D341Med (cell line): ENCODE data around the gene ETHE1.

Source experiments
- DNase-seq: peaks from one replicate; pipeline ENCODE4 v3.0.0; 2012; ENCODE audit warnings: low spot score

Gene ETHE1

DNA sequence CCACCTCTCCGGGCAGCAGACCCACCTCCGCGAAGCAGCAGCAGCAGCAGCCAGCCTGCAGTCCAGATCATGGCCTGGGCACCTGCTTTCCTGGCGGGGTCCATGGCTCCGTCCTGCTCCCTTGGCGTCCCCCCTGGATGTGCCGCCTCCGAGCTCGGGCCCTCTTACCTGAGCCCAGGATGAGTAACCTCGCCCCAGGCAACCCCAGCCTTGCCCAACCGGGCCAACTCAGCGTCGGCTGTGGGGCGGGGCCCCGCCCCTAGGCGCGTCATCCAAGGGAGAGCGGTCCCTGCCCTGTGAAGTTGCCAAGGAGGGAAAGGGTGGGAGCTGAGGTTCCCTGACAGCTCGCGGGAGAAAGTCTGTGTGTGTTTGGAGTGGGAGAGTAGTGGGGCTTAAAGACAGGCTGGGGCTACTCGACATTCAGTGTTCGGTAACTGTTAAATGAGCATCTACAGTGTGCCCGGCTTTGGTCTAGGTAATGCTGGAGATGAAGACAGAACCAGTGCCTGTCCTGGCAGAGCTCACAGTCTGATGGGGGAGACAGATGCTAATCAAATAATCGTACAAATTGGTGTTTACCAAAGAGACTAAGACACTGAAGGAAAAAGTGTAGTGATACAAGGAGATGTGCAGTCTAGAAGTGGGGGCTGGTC is 61.4 kb downstream of the ETHE1 start, which contains the start of gene LYPD3:
Gene LYPD3 (minus strand): TSS at position 141 of the 653 bp plus-strand sequence. CDS start 37 bp downstream, at position 104.
- no peak for DNase-seq

DNA sequence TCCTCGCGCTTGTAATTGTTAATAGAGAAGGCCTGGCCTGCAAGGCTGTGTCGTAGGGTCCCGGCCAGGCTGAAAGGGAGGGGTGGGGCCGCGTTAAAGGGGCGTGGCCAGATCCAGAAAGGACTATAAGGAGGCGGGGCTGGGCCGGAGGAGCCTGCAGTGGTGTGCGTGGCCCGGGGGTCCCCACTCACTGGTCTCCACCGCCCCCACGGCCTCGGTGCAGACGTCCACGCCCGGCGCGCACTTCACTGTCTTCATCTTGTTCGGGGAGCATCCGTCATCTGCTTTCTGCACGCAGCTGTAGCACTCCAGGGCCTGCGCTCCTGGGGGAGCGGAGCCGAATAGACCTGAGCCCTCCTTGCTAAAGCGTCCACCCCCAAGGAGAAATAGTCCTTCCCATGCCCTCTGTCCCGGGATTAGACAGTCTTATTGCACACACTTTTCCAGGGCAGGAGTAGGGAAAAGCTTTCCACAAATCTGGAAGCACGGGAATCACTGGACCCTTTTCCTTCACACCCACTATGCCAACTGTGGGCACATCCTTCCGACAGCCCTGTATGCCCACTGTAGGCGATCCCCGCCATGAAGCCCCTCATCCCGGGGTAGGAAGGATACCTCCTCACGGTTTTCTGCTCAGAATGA is 62.7 kb downstream of the ETHE1 start:
- DNase-seq: peak; percentile 80

DNA sequence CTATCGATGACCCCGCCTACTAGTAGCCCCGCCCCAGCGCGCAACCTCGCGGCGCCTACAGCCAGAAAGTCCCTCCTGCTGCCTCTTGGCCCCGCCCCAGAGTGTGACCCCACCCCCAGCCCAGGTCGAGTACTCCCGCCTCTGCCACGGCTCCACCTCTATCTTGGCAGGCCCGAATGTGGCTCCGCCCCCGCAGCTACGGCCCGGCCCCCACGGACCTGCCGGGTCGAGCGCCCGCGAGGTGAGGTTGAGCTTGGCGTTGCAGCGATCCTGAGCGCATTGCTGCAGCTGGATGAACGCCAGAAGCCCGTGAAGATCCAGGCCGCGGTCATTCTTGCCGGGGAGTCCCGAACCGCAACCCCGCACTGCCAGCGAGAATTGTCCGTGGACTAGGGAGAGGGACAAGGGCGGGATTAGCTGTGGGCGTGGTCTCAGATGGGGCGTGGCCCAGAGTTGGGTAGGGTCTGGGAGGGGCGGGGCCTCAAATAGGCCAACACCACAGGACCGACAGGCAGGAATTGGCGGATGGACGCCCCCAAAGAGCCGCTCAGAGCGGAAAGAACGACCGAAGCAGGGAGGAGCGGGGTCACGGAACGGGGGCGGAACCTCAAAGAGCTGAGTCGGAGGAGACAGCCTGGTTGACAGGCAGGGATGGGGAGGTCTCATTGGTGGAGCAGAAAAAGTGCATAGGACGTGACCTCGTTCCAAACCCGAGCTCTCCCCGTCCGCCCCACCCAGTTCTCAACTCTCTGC is 63.4 kb downstream of the ETHE1 start:
- peak; percentile 98 for DNase-seq

DNA sequence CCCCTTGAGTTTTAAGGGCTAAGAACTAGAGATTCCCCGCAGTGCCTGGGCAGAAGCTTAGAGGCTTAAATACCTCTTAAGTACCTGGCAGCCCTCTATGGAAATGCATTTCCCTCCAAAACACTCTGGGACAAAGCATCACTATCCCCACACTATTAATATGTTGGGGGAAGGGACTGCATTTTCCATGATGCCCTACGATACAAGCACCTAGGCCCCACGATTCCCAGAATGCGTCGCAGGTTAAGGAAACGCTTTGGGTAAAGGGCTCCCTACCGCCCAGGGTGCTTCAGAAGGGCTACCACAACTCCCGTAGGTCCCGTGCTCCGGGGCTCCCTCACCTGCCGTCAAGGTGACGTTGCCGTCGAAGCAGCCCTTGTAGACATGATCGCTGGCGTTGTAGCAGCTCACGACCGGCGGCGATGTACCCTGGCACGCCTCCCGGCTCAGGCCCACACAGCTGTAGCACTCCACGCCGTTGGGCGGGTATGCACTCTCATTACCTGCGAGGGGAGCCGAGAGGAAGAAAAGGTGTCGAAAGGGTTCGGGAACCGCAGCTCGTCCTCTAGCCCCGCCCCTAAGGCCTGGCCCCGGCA is 64.1 kb downstream of the ETHE1 start:
- DNase-seq: no peak

DNA sequence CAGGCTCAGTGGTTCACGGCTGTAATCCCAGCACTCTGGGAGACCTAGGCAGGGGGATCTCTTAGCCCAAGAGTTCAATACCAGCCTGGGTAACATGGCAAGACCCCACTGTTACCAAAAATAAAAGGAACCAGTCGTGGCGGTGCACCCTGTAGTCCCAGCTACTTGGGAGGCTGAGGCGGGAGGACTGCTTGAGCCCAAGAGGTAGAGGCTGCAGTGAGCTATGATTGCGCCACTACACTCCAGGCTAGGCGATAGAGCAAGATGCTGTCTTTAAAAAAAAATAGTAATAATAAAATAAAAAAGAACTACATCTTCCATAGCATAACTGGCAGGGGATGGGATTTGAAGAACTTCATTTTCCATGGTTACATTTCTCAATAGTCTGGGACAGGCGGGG is 64.6 kb downstream of the ETHE1 start:
- no peak for DNase-seq

DNA sequence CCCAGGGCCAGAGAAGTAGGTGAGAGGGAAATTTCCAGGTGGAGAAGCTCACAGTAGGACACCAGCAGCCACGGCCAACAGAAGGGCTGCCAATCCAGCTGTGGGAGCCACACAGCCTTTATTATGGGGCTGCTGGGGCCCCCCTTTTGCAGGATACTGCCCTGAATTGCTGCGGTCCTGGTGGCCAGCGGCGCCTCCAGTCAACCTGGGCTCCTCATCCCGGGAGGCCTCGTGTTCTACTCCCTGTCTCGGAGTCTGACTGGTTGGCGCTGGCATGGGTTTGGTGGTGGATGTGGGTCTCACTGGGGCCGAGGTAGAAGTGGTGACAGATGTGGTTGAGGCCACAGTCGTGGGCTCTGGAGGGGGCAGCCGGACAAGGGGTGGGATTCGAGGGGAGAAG is 65.7 kb downstream of the ETHE1 start:
- DNase-seq: no peak

DNA sequence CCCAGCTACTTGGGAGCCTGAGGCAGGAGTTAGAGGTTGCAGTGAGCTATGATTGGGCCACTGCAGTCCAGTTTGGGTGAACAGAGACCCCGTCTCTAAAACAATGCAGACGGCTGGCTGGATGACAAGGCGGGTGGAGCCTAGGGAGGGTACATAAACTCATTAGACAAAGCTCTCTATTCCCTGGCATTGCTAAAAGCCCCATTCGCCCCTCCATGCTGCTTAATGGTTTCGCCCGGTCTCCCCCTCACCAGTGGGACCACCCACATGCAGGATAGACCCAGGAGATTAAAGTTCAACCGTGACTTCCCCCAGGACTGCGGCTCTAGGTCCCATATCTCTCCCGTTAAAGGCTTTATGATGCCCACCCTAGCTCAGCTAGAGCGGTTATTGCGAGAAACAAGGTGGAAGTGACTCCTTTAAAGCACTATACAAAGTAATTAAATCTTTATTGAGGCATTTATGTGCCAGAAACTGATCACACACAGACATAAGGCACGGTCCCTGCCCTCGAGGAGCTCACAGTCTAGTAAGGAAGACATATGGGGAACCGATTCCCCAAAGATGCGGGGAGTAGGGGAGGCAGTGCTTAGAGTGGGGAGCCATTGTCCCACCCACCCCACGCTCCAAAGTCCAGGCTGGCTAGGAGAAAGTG is 66.5 kb downstream of the ETHE1 start:
- DNase-seq: no peak

DNA sequence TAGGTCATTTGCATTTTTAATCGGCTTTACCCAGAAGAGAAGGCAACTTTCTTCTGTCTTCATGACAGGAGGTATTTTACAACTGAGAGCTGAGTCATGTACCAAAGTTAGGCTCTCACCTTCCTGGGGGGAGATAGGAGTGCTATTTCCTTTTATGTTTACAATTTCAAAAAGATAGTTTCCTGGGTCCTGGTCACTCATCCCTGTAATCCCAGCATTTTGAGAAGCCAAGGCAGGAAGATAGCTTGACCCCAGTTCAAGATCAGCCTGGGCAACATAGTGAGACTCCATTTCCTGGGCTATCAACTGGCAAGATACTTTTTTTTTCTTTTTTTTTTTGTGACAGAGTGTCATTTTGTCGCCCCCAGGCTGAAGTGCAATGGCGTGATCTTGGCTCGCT is 69.2 kb downstream of the ETHE1 start:
- no peak for DNase-seq
